Breast epithelium (tissue), 3 donors: ENCODE data around the gene ZNF263.

Experiments
- POLR2A ChIP-seq: fragments of 450-650 bp; IDR thresholded peaks from one replicate; pipeline ENCODE4 v1.6.1; 2016; ENCODE audit warnings: antibody characterized with exemption, mild to moderate bottlenecking, moderate library complexity
- POLR2AphosphoS5 ChIP-seq, 3 donors: sonication (generic); formaldehyde crosslinking; IDR thresholded peaks; one replicate each; pipeline ENCODE4 v1.6.1; 2017; ENCODE audit warnings: antibody characterized with exemption in 3 of 3
- TF ChIP-seq, protein P1 (sequence below), 3 donors: fragments of 450-650 bp; IDR thresholded peaks; one replicate each; pipeline ENCODE4 v1.5.1; 2016 to 2017; ENCODE audit warnings: antibody characterized with exemption in 3 of 3, mild to moderate bottlenecking in 3 of 3, moderate library complexity in 3 of 3

DNA sequence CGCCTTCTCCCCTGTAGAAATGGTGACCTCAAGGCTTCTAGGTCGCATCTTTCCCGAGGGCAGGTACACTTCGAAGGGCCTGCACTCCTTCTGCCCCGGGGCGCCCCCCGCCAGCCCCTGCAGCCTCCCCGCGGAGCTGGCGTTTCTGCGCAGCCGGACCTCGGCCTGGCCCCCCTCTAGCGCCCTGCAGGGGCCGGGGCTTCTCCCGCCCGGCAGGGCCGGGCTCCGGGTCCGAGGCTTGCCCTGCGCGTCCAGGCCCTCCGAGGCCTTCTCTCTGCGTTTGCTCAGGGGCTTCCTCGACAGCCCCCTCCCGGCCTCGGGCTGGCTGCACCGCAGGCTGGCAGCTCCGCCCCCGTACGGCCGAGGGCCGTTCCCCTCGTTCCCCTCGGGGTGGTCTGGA lies 29.0 kb upstream of the ZNF263 start:
- TF ChIP-seq, protein P1, sequence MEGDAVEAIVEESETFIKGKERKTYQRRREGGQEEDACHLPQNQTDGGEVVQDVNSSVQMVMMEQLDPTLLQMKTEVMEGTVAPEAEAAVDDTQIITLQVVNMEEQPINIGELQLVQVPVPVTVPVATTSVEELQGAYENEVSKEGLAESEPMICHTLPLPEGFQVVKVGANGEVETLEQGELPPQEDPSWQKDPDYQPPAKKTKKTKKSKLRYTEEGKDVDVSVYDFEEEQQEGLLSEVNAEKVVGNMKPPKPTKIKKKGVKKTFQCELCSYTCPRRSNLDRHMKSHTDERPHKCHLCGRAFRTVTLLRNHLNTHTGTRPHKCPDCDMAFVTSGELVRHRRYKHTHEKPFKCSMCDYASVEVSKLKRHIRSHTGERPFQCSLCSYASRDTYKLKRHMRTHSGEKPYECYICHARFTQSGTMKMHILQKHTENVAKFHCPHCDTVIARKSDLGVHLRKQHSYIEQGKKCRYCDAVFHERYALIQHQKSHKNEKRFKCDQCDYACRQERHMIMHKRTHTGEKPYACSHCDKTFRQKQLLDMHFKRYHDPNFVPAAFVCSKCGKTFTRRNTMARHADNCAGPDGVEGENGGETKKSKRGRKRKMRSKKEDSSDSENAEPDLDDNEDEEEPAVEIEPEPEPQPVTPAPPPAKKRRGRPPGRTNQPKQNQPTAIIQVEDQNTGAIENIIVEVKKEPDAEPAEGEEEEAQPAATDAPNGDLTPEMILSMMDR (IDR thresholded peaks at IDR 0.05), result no peak
- TF ChIP-seq POLR2A (no peak), POLR2AphosphoS5 (IDR thresholded peaks at IDR 0.05) (no peak)
